GM23248 (cell line): ENCODE results near the gene PMFBP1. TPM values are rescaled to one million over a fixed set of nuclear protein-coding genes. Genes with fewer than 3 reads are reported as not detected.

Source experiments
- DNase-seq: peaks from one replicate; pipeline ENCODE4 v3.0.0-alpha.2; 2015
- H2AFZ ChIP-seq: fragments of 200-600 bp; sonication (generic); 2 replicates; pipeline ENCODE4 v1.6.1; 2016; ENCODE audit warnings: antibody characterized with exemption
- H3F3A ChIP-seq: fragments of 200-600 bp; sonication (generic); 2 replicates; pipeline ENCODE4 v1.6.1; 2016; ENCODE audit warnings: mild to moderate bottlenecking, antibody characterized with exemption, mixed run types; ENCODE audit not compliant: insufficient read depth
- H3K27ac ChIP-seq: fragments of 200-600 bp; sonication (generic); 2 replicates; pipeline ENCODE4 v1.5.1; 2016; ENCODE audit warnings: mild to moderate bottlenecking
- H3K27me3 ChIP-seq: fragments of 200-600 bp; sonication (generic); replicated peaks from 2 replicates; pipeline ENCODE4 v1.6.1; 2016; ENCODE audit warnings: mild to moderate bottlenecking; ENCODE audit not compliant: insufficient read depth
- H3K36me3 ChIP-seq: fragments of 200-600 bp; sonication (generic); 2 replicates; pipeline ENCODE4 v1.6.1; 2016; ENCODE audit warnings: low read depth, mild to moderate bottlenecking
- H3K4me1 ChIP-seq: fragments of 200-600 bp; sonication (generic); 2 replicates; pipeline ENCODE4 v1.6.1; 2016; ENCODE audit warnings: mild to moderate bottlenecking; ENCODE audit not compliant: insufficient read depth
- H3K4me2 ChIP-seq: fragments of 200-600 bp; sonication (generic); one replicate; pipeline ENCODE4 v1.6.1; 2016; ENCODE audit warnings: mild to moderate bottlenecking; ENCODE audit not compliant: unreplicated experiment
- H3K4me3 ChIP-seq: fragments of 200-600 bp; sonication (generic); 2 replicates; pipeline ENCODE4 v1.5.1; 2016; ENCODE audit warnings: mild to moderate bottlenecking
- H3K79me2 ChIP-seq: fragments of 200-600 bp; sonication (generic); 2 replicates; pipeline ENCODE4 v1.6.1; 2016; ENCODE audit warnings: mild to moderate bottlenecking; ENCODE audit not compliant: insufficient read depth
- H3K9ac ChIP-seq: fragments of 200-600 bp; sonication (generic); 2 replicates; pipeline ENCODE4 v1.6.1; 2016; ENCODE audit warnings: mild to moderate bottlenecking
- H3K9me2 ChIP-seq: fragments of 200-600 bp; sonication (generic); 2 replicates; pipeline ENCODE4 v1.6.1; 2016; ENCODE audit warnings: mixed run types, mild to moderate bottlenecking, moderate library complexity; ENCODE audit not compliant: insufficient read depth
- H3K9me3 ChIP-seq: fragments of 200-600 bp; sonication (generic); one replicate; pipeline ENCODE4 v1.6.1; 2017; ENCODE audit warnings: low read depth
- H4K20me1 ChIP-seq: fragments of 200-600 bp; sonication (generic); 2 replicates; pipeline ENCODE4 v1.6.0; 2016; ENCODE audit not compliant: insufficient read depth
- EZH2 ChIP-seq: fragments of 200-600 bp; sonication (generic); IDR thresholded peaks from 2 replicates; pipeline ENCODE4 v1.6.1; 2018; ENCODE audit warnings: antibody characterized with exemption, mild to moderate bottlenecking; ENCODE audit not compliant: insufficient read depth, poor library complexity, severe bottlenecking
- EZH2phosphoT487 ChIP-seq: fragments of 200-600 bp; sonication (generic); IDR thresholded peaks from 2 replicates; pipeline ENCODE4 v1.6.1; 2018; ENCODE audit warnings: antibody characterized with exemption, moderate library complexity, mild to moderate bottlenecking, low read depth; ENCODE audit not compliant: insufficient read depth
- WGBS, 2 experiments: methylation state at CpG; one replicate each; pipeline ENCODE4 v1.1.6; 2015 to 2017; ENCODE audit warnings: low lambda C conversion rate in 2 of 2, low coverage in 1 of 2; ENCODE audit errors: missing lambda C conversion rate in 2 of 2; 5-methylcytosine and 5-hydroxymethylcytosine counted together
- in situ Hi-C: fragments of 300-500 bp; cut with MboI; formaldehyde crosslinking; loops from 2 replicates; pipeline ENCODE4 v1.15.0; 2020
- polyA plus RNA-seq: library from polyadenylated mRNA; unstranded; fragments of >200 nt; fragmentation: Nextera tagmentation; extraction: Ambion mirVana; gene quantifications from 2 replicates; pipeline ENCODE4 v1.2.1, GENCODE V29; 2016
- total RNA-seq: library from RNA; depleted of rRNA; stranded (reverse); fragments of >200 nt; shearing (Covaris generic); gene quantifications from 2 replicates; pipeline ENCODE4 v1.2.3, GENCODE V29; 2014

The PMFBP1 gene
- total and polyA plus RNA-seq, 2 experiments from 2014 or later, result not detected

- peaks cover 4% of the 10 kb centered on the region; the same call in 1 of the 2 replicates for H3F3A ChIP-seq
- H3K4me3 ChIP-seq, result no peak overlapping the region
- 65 to 71% methylated on average over 5 of the region's 5 CpGs for WGBS, 2 experiments
- no peak overlapping the region for H3K4me2 ChIP-seq
- no peaks in the 10 kb centered on the region for H3K79me2 ChIP-seq
- no peaks in the 10 kb centered on the region for H3K36me3 ChIP-seq
- in situ Hi-C loops, result no loop called here
- H3K4me1 ChIP-seq, result peaks cover 15% of the 10 kb centered on the region; the same call in 1 of the 2 replicates
- no peaks in the 10 kb centered on the region for H4K20me1 ChIP-seq
- no peak overlapping the region for H3K9ac ChIP-seq
- no peak overlapping the region for H3K27ac ChIP-seq
- DNase-seq, result no peak
- H3K27me3 ChIP-seq, result no peaks in the 10 kb centered on the region
- no peak overlapping the region for H2AFZ ChIP-seq
- no peaks in the 10 kb centered on the region for H3K9me2 ChIP-seq
- TF ChIP-seq EZH2phosphoT487 (no peak), EZH2 (no peak)
- no peaks in the 10 kb centered on the region for H3K9me3 ChIP-seq
Measured at GRCh38 chr16:72199761-72200337, 27.9 kb upstream of the PMFBP1 start.

GRCh38 chr16:72198771-72199201 is 26.8 kb upstream of the PMFBP1 start:
- TF ChIP-seq EZH2 (no peak), EZH2phosphoT487 (no peak)
- no peaks in the 10 kb centered on the region for H3K9me2 ChIP-seq
- 47 to 51% methylated on average over 10 of the region's 10 CpGs for WGBS, 2 experiments
- DNase-seq, result no peak
- H3K9ac ChIP-seq, result no peak overlapping the region
- H3K79me2 ChIP-seq, result no peaks in the 10 kb centered on the region
- H3K27me3 ChIP-seq, result no peaks in the 10 kb centered on the region
- H3F3A ChIP-seq, result peaks cover 4% of the 10 kb centered on the region; the same call in 1 of the 2 replicates
- no peaks in the 10 kb centered on the region for H4K20me1 ChIP-seq
- no peaks in the 10 kb centered on the region for H3K9me3 ChIP-seq
- in situ Hi-C loops, result no loop called here
- no peak overlapping the region for H2AFZ ChIP-seq
- no peaks in the 10 kb centered on the region for H3K36me3 ChIP-seq
- peaks cover 15% of the 10 kb centered on the region; the same call in 1 of the 2 replicates for H3K4me1 ChIP-seq
- no peak overlapping the region for H3K4me2 ChIP-seq
- no peak overlapping the region for H3K27ac ChIP-seq
- H3K4me3 ChIP-seq, result no peak overlapping the region

GRCh38 chr16:72198021-72198711 is 26.2 kb upstream of the PMFBP1 start:
- Histone ChIP-seq H2AFZ (no peak overlapping the region), H3K9me3 (no peaks in the 10 kb centered on the region), H3K4me2 (peak overlapping the region; percentile 13), H3K79me2 (no peaks in the 10 kb centered on the region), H3K36me3 (no peaks in the 10 kb centered on the region), H3K9ac (no peak overlapping the region), H3F3A (peaks cover 4% of the 10 kb centered on the region; the same call in 1 of the 2 replicates), H3K27ac (no peak overlapping the region), H3K9me2 (no peaks in the 10 kb centered on the region), H4K20me1 (no peaks in the 10 kb centered on the region), H3K4me1 (peaks cover 11% of the 10 kb centered on the region; the same call in 1 of the 2 replicates), H3K27me3 (no peaks in the 10 kb centered on the region), H3K4me3 (no peak overlapping the region)
- DNase-seq, result peak; percentile 91
- 9 to 10% methylated on average over 11 of the region's 11 CpGs for whole genome bisulfite sequencing, 2 experiments
- TF ChIP-seq EZH2phosphoT487 (no peak), EZH2 (no peak)
- in situ Hi-C loops, result no loop called here

DNA sequence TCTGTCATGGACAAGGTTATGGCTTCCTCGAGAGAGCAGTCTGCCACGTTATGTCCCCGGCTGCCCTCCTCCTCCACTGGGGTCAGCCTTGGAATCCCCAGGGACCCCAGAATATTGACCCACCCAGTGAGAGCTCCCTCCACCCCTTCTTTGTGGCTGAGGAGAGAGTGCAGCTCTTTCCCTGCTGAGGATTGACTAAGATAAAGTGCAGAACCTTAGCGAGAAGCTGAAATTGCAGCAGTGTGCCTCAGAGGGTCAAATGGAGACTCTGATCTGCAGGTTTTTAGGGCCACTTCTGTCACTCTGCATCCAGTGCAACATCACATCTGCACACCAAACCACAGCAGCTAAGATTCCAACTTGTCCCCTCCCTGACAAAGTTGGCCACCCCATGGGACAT is 25.6 kb upstream of the PMFBP1 start:
- Histone ChIP-seq H3K79me2 (no peaks in the 10 kb centered on the region), H3K9me3 (no peaks in the 10 kb centered on the region), H3K4me2 (no peak overlapping the region), H3K27ac (no peak overlapping the region), H4K20me1 (no peaks in the 10 kb centered on the region), H3K4me1 (0 out of 2 replicates have a peak, but pooled peaks cover 7% of the 10 kb centered on the region), H3K9ac (no peak overlapping the region), H3F3A (peaks cover 4% of the 10 kb centered on the region; the same call in 1 of the 2 replicates), H3K27me3 (no peaks in the 10 kb centered on the region), H3K36me3 (no peaks in the 10 kb centered on the region), H3K9me2 (no peaks in the 10 kb centered on the region), H3K4me3 (no peak overlapping the region), H2AFZ (no peak overlapping the region)
- in situ Hi-C loops, result no loop called here
- no peak for TF ChIP-seq EZH2
- no peak for TF ChIP-seq EZH2phosphoT487
- 54 to 64% methylated on average over 4 of the region's 4 CpGs for WGBS, 2 experiments
- DNase-seq, result no peak
